IPS-20b (cell line): ENCODE measurements around the gene ASIC2.
A peak's percentile ranks its signal among the peaks of the same experiment; 100 is the strongest.

Experiments
- H3K27ac ChIP-seq: one replicate; pipeline ENCODE4 v1.5.1; 2013; ENCODE audit warnings: low read length
- H3K27me3 ChIP-seq: 2 replicates; pipeline ENCODE4 v1.6.1; 2013; ENCODE audit warnings: mild to moderate bottlenecking, low read length, inconsistent platforms; ENCODE audit not compliant: insufficient read depth
- H3K36me3 ChIP-seq: 2 replicates; pipeline ENCODE4 v1.6.1; 2013; ENCODE audit warnings: low read depth, mild to moderate bottlenecking, inconsistent platforms, low read length, moderate library complexity; ENCODE audit not compliant: insufficient read depth
- H3K4me1 ChIP-seq: 2 replicates; pipeline ENCODE4 v1.6.1; 2013; ENCODE audit warnings: mild to moderate bottlenecking, control low read depth, inconsistent platforms, low read length, moderate library complexity; ENCODE audit not compliant: insufficient read depth
- H3K4me3 ChIP-seq: 2 replicates; pipeline ENCODE4 v1.5.1; 2013; ENCODE audit warnings: mild to moderate bottlenecking, low read length, inconsistent platforms
- H3K9ac ChIP-seq: 2 replicates; pipeline ENCODE4 v1.6.1; 2013; ENCODE audit warnings: low read depth, mild to moderate bottlenecking, inconsistent platforms, low read length, moderate library complexity
- H3K9me3 ChIP-seq: 2 replicates; pipeline ENCODE4 v1.6.1; 2013; ENCODE audit warnings: mild to moderate bottlenecking, low read depth, low read length, inconsistent platforms; ENCODE audit not compliant: insufficient read depth

ASIC2 gene

GRCh38 chr17:33200587-33200986 is 92.5 kb downstream of the ASIC2 start:
- Histone ChIP-seq H3K27me3 (peaks cover 54% of the 10 kb centered on the region), H3K27ac (no peak overlapping the region), H3K9ac (no peak overlapping the region), H3K4me1 (no peaks in the 10 kb centered on the region), H3K9me3 (no peaks in the 10 kb centered on the region), H3K4me3 (no peak overlapping the region), H3K36me3 (no peaks in the 10 kb centered on the region)

GRCh38 chr17:33199571-33200510 is 93.3 kb downstream of the ASIC2 start:
- Histone ChIP-seq H3K27me3 (peaks cover 62% of the 10 kb centered on the region), H3K27ac (no peak overlapping the region), H3K9me3 (no peaks in the 10 kb centered on the region), H3K4me3 (no peak overlapping the region), H3K9ac (no peak overlapping the region), H3K36me3 (no peaks in the 10 kb centered on the region), H3K4me1 (no peaks in the 10 kb centered on the region)

- peaks cover 70% of the 10 kb centered on the region for H3K27me3 ChIP-seq
Observed at GRCh38 chr17:33198954-33199353, 94.1 kb downstream of the ASIC2 start.

GRCh38 chr17:33197342-33197741 is 95.8 kb downstream of the ASIC2 start:
- peaks cover 82% of the 10 kb centered on the region for H3K27me3 ChIP-seq

More at GRCh38 chr17:33198954-33199353, 94.1 kb downstream of the ASIC2 start:
- Histone ChIP-seq H3K9ac (no peak overlapping the region), H3K36me3 (no peaks in the 10 kb centered on the region), H3K9me3 (no peaks in the 10 kb centered on the region), H3K27ac (no peak overlapping the region), H3K4me1 (peaks cover 6% of the 10 kb centered on the region; the same call in 1 of the 2 replicates), H3K4me3 (no peak overlapping the region)

GRCh38 chr17:33196883-33197282 is 96.2 kb downstream of the ASIC2 start:
- H3K9me3 ChIP-seq: no peaks in the 10 kb centered on the region

More at GRCh38 chr17:33197342-33197741, 95.8 kb downstream of the ASIC2 start:
- no peaks in the 10 kb centered on the region for H3K36me3 ChIP-seq
- H3K27ac ChIP-seq: no peak overlapping the region
- no peak overlapping the region for H3K9ac ChIP-seq
- H3K9me3 ChIP-seq: no peaks in the 10 kb centered on the region
- H3K4me3 ChIP-seq: no peak overlapping the region
- peaks cover 18% of the 10 kb centered on the region for H3K4me1 ChIP-seq

GRCh38 chr17:33192951-33193911 is 99.9 kb downstream of the ASIC2 start:
- Histone ChIP-seq H3K4me1 (peaks cover 19% of the 10 kb centered on the region), H3K4me3 (peak overlapping the region; percentile 12; the same call in 1 of the 2 replicates), H3K9me3 (no peaks in the 10 kb centered on the region), H3K27ac (no peak overlapping the region), H3K27me3 (peaks cover 90% of the 10 kb centered on the region), H3K9ac (no peak overlapping the region), H3K36me3 (no peaks in the 10 kb centered on the region)

More at GRCh38 chr17:33196883-33197282, 96.2 kb downstream of the ASIC2 start:
- H3K9ac ChIP-seq: no peak overlapping the region
- no peak overlapping the region for H3K27ac ChIP-seq
- no peaks in the 10 kb centered on the region for H3K36me3 ChIP-seq
- no peak overlapping the region for H3K4me3 ChIP-seq
- H3K4me1 ChIP-seq: peaks cover 19% of the 10 kb centered on the region
- peaks cover 87% of the 10 kb centered on the region for H3K27me3 ChIP-seq

- no peak overlapping the region for H3K27ac ChIP-seq
- peaks cover 3% of the 10 kb centered on the region; the same call in 1 of the 2 replicates for H3K4me1 ChIP-seq
- peaks cover 40% of the 10 kb centered on the region; the same call in 1 of the 2 replicates for H3K27me3 ChIP-seq
- H3K36me3 ChIP-seq: no peaks in the 10 kb centered on the region
- H3K9me3 ChIP-seq: no peaks in the 10 kb centered on the region
- H3K4me3 ChIP-seq: no peak overlapping the region
- no peak overlapping the region for H3K9ac ChIP-seq
Observed at GRCh38 chr17:33183487-33184026, 109.5 kb downstream of the ASIC2 start.

GRCh38 chr17:33179151-33179550 is 113.9 kb downstream of the ASIC2 start:
- Histone ChIP-seq H3K27ac (no peak overlapping the region), H3K27me3 (peaks cover 21% of the 10 kb centered on the region; the same call in 1 of the 2 replicates), H3K4me1 (no peaks in the 10 kb centered on the region), H3K9ac (no peak overlapping the region), H3K4me3 (no peak overlapping the region), H3K9me3 (no peaks in the 10 kb centered on the region), H3K36me3 (no peaks in the 10 kb centered on the region)

GRCh38 chr17:33178681-33179080 is 114.4 kb downstream of the ASIC2 start:
- no peak overlapping the region for H3K9ac ChIP-seq
- no peaks in the 10 kb centered on the region for H3K36me3 ChIP-seq
- H3K27me3 ChIP-seq: peaks cover 17% of the 10 kb centered on the region; the same call in 1 of the 2 replicates
- no peaks in the 10 kb centered on the region for H3K9me3 ChIP-seq
- no peak overlapping the region for H3K4me3 ChIP-seq
- H3K27ac ChIP-seq: no peak overlapping the region
- H3K4me1 ChIP-seq: no peaks in the 10 kb centered on the region

GRCh38 chr17:33175562-33175961 is 117.5 kb downstream of the ASIC2 start:
- Histone ChIP-seq H3K36me3 (no peaks in the 10 kb centered on the region), H3K9ac (no peak overlapping the region), H3K27ac (no peak overlapping the region), H3K27me3 (peaks cover 11% of the 10 kb centered on the region; the same call in 1 of the 2 replicates), H3K4me3 (no peak overlapping the region), H3K4me1 (no peaks in the 10 kb centered on the region), H3K9me3 (no peaks in the 10 kb centered on the region)

- Histone ChIP-seq H3K36me3 (no peaks in the 10 kb centered on the region), H3K4me3 (no peak overlapping the region), H3K9me3 (no peaks in the 10 kb centered on the region), H3K4me1 (no peaks in the 10 kb centered on the region), H3K27me3 (peaks cover 4% of the 10 kb centered on the region; the same call in 1 of the 2 replicates), H3K9ac (no peak overlapping the region), H3K27ac (no peak overlapping the region)
Observed at GRCh38 chr17:33171931-33172330, 121.2 kb downstream of the ASIC2 start.
